ENCODE measurements around the gene SREK1.
"Not testable (repeated sequence)": the region's sequence is repeated elsewhere in the genome, so short reads cannot be mapped to it uniquely, and the experiment has no call there.

Gene SREK1

DNA sequence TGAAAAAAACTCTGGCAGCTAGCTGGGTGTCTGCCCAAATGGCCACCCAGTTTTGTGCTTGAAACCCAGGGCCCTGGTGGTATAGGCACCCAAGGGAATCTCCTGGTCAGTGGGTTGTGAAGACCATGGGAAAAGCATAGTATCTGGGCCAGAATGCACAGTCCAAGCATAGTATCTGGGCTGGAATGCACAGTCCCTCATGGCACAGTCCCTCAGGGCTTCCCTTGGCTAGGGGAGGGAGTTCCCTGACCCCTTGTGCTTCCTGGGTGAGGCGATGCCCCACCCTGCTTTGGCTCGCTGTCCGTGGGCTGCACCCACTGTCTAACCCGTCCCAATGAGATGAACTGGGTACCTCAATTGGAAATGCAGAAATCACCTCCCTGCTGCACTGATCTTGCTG is 78.8 kb downstream of the SREK1 start:
- DNase-seq, result not testable (repeated sequence)

DNA sequence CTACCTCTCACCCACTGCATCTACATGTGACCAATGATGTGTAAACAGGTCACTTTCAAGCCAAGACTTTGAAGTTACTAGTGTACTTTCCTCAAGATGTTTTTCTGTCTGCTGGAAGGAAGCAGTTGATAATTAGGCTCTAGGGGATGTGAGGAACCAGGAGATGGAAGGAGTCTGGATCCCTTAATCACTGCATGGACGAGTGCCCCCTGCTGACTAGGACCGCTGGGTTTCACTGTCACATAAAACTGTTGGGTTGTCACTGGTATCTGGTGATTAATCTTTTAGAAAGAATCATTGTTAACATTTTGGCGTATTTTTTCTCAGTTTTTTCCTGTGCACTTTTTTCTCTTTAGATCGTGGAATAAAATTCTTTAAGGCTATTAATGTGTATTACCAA is 79.5 kb downstream of the SREK1 start:
- DNase-seq, result no peak

DNA sequence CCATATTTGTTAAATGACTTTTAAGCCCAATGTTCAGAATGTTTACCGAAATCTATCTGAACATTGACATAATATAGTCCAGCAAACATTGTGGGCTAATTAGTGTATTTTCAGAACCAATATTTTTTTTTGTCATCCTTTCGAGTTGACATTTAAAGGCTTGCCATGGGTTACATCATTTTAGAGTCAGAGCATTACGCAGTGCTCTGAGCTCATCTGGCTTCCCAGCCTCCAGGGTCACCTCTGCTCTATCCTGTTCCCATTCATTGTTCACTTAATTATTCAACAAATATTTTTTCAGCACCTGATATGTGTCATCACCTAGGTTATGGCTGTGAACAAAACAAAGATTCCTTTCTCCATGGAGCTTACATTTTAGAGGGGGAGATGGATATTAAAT is 80.2 kb downstream of the SREK1 start:
- DNase-seq, result no peak

DNA sequence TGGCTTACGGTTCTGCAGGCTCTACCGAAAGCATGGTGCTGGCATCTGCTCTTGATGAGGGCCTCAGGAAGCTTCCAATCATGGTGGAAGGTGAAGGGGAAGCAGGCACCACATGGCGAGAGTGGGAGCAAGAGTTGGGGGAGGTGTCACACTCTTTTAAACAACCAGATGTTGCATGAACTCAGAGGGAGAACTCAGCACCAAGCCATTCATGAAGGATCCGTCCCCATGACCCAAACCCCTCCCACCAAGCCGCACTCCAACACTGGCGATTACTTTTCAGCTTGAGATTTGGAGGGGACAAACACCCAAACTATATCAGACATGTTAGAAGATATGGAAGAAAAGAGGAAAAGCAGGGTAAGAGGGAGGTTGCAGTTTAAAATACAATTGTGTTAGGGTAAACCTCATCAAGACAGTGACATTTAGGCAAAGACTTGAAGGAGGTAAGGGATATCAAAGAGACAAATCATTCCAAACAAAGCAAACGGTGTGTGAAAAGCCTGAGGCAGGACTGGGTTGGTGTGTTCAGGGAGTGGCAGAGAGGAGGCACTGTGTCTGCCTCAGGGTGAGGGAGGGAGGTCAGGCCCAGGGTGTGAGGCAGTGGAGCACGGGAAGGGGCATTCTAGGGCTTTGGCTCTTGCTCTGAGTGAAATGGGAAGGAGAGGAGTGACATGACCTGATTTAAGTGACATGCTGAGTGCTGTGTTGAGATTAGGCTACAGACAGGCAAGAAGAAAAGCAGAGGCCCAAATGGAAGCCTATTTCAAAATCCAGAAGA is 80.9 kb downstream of the SREK1 start:
- no peak for DNase-seq

DNA sequence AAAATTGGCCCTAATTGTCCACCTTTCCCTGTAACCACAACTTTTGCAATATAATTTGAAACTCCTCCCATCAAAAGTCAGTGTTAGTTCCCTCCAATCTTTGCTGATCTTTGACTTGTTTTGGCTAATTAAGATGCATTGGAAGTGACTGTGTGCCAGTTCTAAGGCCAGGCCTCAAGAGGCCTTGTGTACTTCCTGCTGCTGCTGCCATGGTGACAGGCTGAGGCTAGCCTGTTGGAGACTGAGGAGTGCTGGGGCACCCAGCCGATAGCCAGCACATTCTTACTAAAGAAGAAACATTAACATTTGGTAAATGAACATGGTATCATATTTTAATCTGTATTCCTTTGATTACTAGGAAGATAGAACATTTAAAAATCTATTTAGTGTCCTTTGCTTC is 86.5 kb downstream of the SREK1 start:
- no peak for DNase-seq

DNA sequence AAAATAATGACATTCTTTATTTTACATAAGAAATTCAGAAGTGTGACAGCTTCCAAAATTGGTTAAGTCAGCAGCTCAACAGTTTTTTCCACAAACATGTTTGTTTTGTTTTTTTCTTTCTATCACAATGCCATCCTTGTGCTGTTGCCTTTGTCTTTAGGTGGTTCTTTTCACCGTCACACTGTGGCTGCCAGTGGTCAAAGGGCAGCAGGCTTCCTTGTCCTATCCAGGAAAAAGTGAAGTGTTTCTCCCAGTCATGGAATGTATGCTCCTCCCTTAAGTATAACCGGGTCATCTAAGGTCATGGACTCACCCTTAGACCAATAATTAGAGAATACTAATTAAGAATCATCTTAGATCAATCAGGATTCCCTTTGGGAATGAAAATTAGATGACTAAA is 87.4 kb downstream of the SREK1 start:
- DNase-seq, result no peak

DNA sequence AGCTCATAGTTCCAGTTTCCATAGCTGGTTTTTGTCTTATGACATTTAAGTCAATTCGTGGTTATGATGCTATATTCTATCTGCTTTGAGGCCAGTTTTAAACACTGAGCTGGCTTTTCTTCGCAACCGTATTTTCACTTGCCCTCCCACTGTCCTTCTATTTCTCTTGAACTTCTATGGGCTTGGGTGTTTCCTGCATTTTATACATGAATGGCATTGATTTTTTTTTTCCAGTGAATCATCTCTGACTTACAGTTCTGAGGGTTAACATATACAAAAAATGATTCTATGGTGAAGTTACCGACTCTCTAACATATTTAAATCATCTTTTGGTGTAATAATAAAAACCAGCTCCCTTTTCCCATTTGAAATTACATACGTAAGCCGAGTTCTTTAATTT is 88.2 kb downstream of the SREK1 start:
- no peak for DNase-seq

DNA sequence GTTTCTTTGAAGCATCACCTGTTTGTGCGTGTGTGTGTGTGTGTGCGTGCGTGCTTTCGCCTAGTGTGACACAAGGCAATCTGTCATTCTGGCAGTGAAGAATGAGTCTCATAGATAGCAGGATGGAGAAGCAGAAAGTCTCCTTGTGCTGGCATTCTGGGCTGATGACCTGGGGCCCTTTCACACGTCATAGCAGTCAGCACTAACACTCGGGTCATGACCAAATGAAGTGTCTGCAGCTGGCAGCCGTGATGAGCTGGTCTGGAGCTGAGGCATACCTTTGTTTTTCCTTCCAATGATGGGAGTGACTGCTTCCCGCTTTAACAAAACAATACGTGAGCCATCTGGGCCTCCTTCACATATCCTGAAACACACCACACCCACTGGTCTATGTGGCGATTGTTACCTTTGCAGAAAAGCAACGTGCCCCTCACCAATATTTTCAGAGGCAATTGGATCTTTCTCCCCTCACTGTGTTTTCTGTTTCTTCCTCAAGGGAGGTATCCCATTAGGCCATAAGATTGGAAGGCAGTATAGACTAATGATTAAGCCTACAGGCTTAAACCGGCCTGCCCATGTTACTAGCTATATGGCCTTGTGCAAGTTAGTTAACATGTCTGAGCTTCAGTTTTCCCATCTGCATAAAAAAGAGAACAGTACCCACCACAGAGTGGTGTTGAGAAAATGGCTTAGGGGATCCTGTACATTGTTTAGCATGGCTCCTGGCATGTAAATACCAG is 88.8 kb downstream of the SREK1 start:
- DNase-seq, result no peak

Data from AML-193 (cell line).